Mesenchymal stem cell (in vitro differentiated cells and primary cell): Measurements from ENCODE around the gene TBK1.

Source experiments
- DNase-seq: peaks from one replicate; pipeline ENCODE4 v3.0.0-alpha.2; 2013
- H2AFZ ChIP-seq: one replicate; pipeline ENCODE4 v1.6.1; 2013; ENCODE audit warnings: low read depth, mild to moderate bottlenecking, control low read depth, inconsistent platforms, low read length, moderate library complexity
- H2AK5ac ChIP-seq: 2 replicates; pipeline ENCODE4 v1.6.1; 2013; ENCODE audit warnings: low read length, moderate library complexity, mild to moderate bottlenecking, inconsistent platforms; ENCODE audit not compliant: severe bottlenecking
- H2BK120ac ChIP-seq: one replicate; pipeline ENCODE4 v1.6.1; 2013; ENCODE audit warnings: low read depth, mild to moderate bottlenecking, inconsistent platforms, low read length, moderate library complexity
- H2BK12ac ChIP-seq, 2 experiments: one replicate each; pipeline ENCODE4 v1.6.1; 2013; ENCODE audit warnings: inconsistent platforms in 2 of 2, low read length in 2 of 2, mild to moderate bottlenecking in 2 of 2, moderate library complexity in 2 of 2, control low read depth in 1 of 2
- H2BK15ac ChIP-seq: one replicate; pipeline ENCODE4 v1.6.1; 2013; ENCODE audit warnings: mild to moderate bottlenecking, low read depth, inconsistent platforms; ENCODE audit not compliant: poor library complexity, severe bottlenecking
- H2BK5ac ChIP-seq: 2 replicates; pipeline ENCODE4 v1.6.1; 2013; ENCODE audit warnings: low read depth, mild to moderate bottlenecking, low read length, control low read depth, inconsistent platforms; ENCODE audit not compliant: poor library complexity, severe bottlenecking
- H3K14ac ChIP-seq, 2 experiments: one replicate each; pipeline ENCODE4 v1.6.1; 2013; ENCODE audit warnings: inconsistent platforms in 2 of 2, low read length in 2 of 2, control low read depth in 1 of 2, mild to moderate bottlenecking in 1 of 2, moderate library complexity in 1 of 2
- H3K18ac ChIP-seq, 2 experiments: one replicate each; pipeline ENCODE4 v1.6.1; 2013; ENCODE audit warnings: inconsistent platforms in 2 of 2, low read length in 2 of 2, control low read depth in 1 of 2, low read depth in 1 of 2, mild to moderate bottlenecking in 1 of 2
- H3K23ac ChIP-seq, 2 experiments: one replicate each; pipeline ENCODE4 v1.6.1; 2013; ENCODE audit warnings: inconsistent platforms in 2 of 2, low read length in 2 of 2, mild to moderate bottlenecking in 2 of 2, moderate library complexity in 2 of 2, control low read depth in 1 of 2
- H3K27ac ChIP-seq: 2 replicates; pipeline ENCODE4 v1.5.1; 2013; ENCODE audit warnings: mild to moderate bottlenecking, moderate library complexity, low read length, control low read depth, inconsistent platforms; ENCODE audit not compliant: poor library complexity, severe bottlenecking
- H3K27me3 ChIP-seq, 2 experiments: 2 replicates each; pipeline versions ENCODE4 v1.6.1 to v1.7.0; 2013; ENCODE audit warnings: low read length in 2 of 2, mild to moderate bottlenecking in 2 of 2, moderate library complexity in 2 of 2, control low read depth in 1 of 2, inconsistent platforms in 1 of 2; ENCODE audit not compliant: control insufficient read depth in 1 of 2, insufficient read depth in 1 of 2
- H3K36me3 ChIP-seq, 2 experiments: 2 replicates each; pipeline versions ENCODE4 v1.6.1 to v1.7.0; 2013; ENCODE audit warnings: low read length in 2 of 2, control low read depth in 1 of 2, inconsistent platforms in 1 of 2, low read depth in 1 of 2, mild to moderate bottlenecking in 1 of 2; ENCODE audit not compliant: insufficient read depth in 2 of 2, control insufficient read depth in 1 of 2
- H3K4ac ChIP-seq, 2 experiments: one replicate each; pipeline ENCODE4 v1.6.1; 2013; ENCODE audit warnings: inconsistent platforms in 2 of 2, low read length in 2 of 2, mild to moderate bottlenecking in 2 of 2, moderate library complexity in 2 of 2, control low read depth in 1 of 2, low read depth in 1 of 2
- H3K4me1 ChIP-seq: 2 replicates; pipeline ENCODE4 v1.6.1; 2013; ENCODE audit warnings: low read depth, low read length, control low read depth; ENCODE audit not compliant: control insufficient read depth, insufficient read depth
- H3K4me2 ChIP-seq: 2 replicates; pipeline ENCODE4 v1.6.1; 2013; ENCODE audit warnings: low read length, mild to moderate bottlenecking, inconsistent platforms; ENCODE audit not compliant: poor library complexity, severe bottlenecking
- H3K4me3 ChIP-seq, 2 experiments: 2 replicates each; pipeline versions ENCODE4 v1.5.1 to v1.7.0; 2013; ENCODE audit warnings: low read length in 2 of 2, mild to moderate bottlenecking in 2 of 2, control low read depth in 1 of 2, low read depth in 1 of 2; ENCODE audit not compliant: insufficient read depth in 1 of 2
- H3K79me1 ChIP-seq: replicated peaks from 2 replicates; pipeline ENCODE4 v1.6.1; 2013; ENCODE audit warnings: mild to moderate bottlenecking, control low read depth, low read length, inconsistent platforms; ENCODE audit not compliant: poor library complexity, severe bottlenecking
- H3K9ac ChIP-seq: 2 replicates; pipeline ENCODE4 v1.7.0; 2013; ENCODE audit warnings: mild to moderate bottlenecking, low read length, moderate library complexity
- H3K9me3 ChIP-seq: 2 replicates; pipeline ENCODE4 v1.7.0; 2013; ENCODE audit warnings: mild to moderate bottlenecking, low read length; ENCODE audit not compliant: control insufficient read depth
- H4K8ac ChIP-seq: one replicate; pipeline ENCODE4 v1.6.1; 2013; ENCODE audit warnings: inconsistent platforms, mild to moderate bottlenecking, low read length, moderate library complexity
- H4K91ac ChIP-seq: one replicate; pipeline ENCODE4 v1.6.1; 2013; ENCODE audit warnings: mild to moderate bottlenecking, low read length, inconsistent platforms
- WGBS: methylation state at CpG from one replicate; pipeline ENCODE4 v1.1.7; 2013; ENCODE audit warnings: mixed read lengths; 5-methylcytosine and 5-hydroxymethylcytosine counted together

Gene TBK1

GRCh38 chr12:64510667-64511066 lies 58.7 kb downstream of the TBK1 start:
- Histone ChIP-seq H2AFZ (no peak overlapping the region), H2AK5ac (no peak overlapping the region), H2BK120ac (no peak overlapping the region), H3K4me3 (no peak overlapping the region), H3K4me2 (no peak overlapping the region), H2BK5ac (no peak overlapping the region), H3K14ac (no peak overlapping the region), H3K27ac (no peak overlapping the region), H4K8ac (no peak overlapping the region), H3K9me3 (no peaks in the 10 kb centered on the region), H3K23ac (no peak overlapping the region), H3K79me1 (no peaks in the 10 kb centered on the region), H3K9ac (no peak overlapping the region), H2BK12ac (no peak overlapping the region), H2BK15ac (no peak overlapping the region), H3K36me3 (peaks cover 0 to 3% of the 10 kb centered on the region in 2 experiments), H3K4ac (no peak overlapping the region), H4K91ac (no peak overlapping the region), H3K27me3 (no peaks in the 10 kb centered on the region), H3K18ac (no peak overlapping the region), H3K4me1 (no peaks in the 10 kb centered on the region)
- no peak for DNase-seq
- no CpG with 5 or more reads among the region's 1 CpG for WGBS

- no peak overlapping the region for H3K18ac ChIP-seq
- no peak overlapping the region for H3K14ac ChIP-seq
- no peak overlapping the region for H2BK12ac ChIP-seq
- no peaks in the 10 kb centered on the region for H3K9me3 ChIP-seq
- H3K4ac ChIP-seq, result no peak overlapping the region
- DNase-seq, result no peak
- H3K4me2 ChIP-seq, result no peak overlapping the region
- H3K4me3 ChIP-seq, result no peak overlapping the region
- no peak overlapping the region for H2BK15ac ChIP-seq
- no peak overlapping the region for H2BK5ac ChIP-seq
- no peak overlapping the region for H3K9ac ChIP-seq
- no peak overlapping the region for H3K27ac ChIP-seq
- peaks cover 2% of the 10 kb centered on the region for H3K4me1 ChIP-seq
- H3K27me3 ChIP-seq, result no peaks in the 10 kb centered on the region
- no peaks in the 10 kb centered on the region for H3K79me1 ChIP-seq
- no peak overlapping the region for H4K8ac ChIP-seq
- H3K23ac ChIP-seq, result no peak overlapping the region
- no peak overlapping the region for H2BK120ac ChIP-seq
- H4K91ac ChIP-seq, result no peak overlapping the region
- H3K36me3 ChIP-seq, result no peaks in the 10 kb centered on the region
- WGBS, result 90% methylated on average over 5 of the region's 5 CpGs
- no peak overlapping the region for H2AFZ ChIP-seq
- H2AK5ac ChIP-seq, result no peak overlapping the region
Measured at GRCh38 chr12:64518396-64518795, 66.5 kb downstream of the TBK1 start.

- Histone ChIP-seq H3K36me3 (no peaks in the 10 kb centered on the region), H3K4me3 (peak overlapping the region in 1 of 2 experiments; percentile 23), H2BK5ac (no peak overlapping the region), H2BK120ac (peak overlapping the region; percentile 68), H3K9me3 (no peaks in the 10 kb centered on the region), H3K14ac (no peak overlapping the region), H2BK12ac (peak overlapping the region in 1 of 2 experiments; percentile 9), H3K4me2 (no peak overlapping the region), H3K4ac (no peak overlapping the region), H4K91ac (no peak overlapping the region), H3K23ac (no peak overlapping the region), H3K4me1 (peaks cover 2% of the 10 kb centered on the region), H2AK5ac (no peak overlapping the region), H2AFZ (no peak overlapping the region), H3K79me1 (no peaks in the 10 kb centered on the region), H3K9ac (peak overlapping the region; percentile 82), H2BK15ac (no peak overlapping the region), H4K8ac (peak overlapping the region; percentile 19), H3K18ac (peak overlapping the region in 1 of 2 experiments; percentile 16), H3K27ac (no peak overlapping the region), H3K27me3 (no peaks in the 10 kb centered on the region)
- no peak for DNase-seq
- 91% methylated on average over 2 of the region's 3 CpGs for WGBS
Measured at GRCh38 chr12:64521833-64522232, 69.9 kb downstream of the TBK1 start.

GRCh38 chr12:64522316-64522715 lies 70.4 kb downstream of the TBK1 start:
- Histone ChIP-seq H3K18ac (no peak overlapping the region), H3K36me3 (no peaks in the 10 kb centered on the region), H3K27me3 (no peaks in the 10 kb centered on the region), H4K91ac (no peak overlapping the region), H3K79me1 (no peaks in the 10 kb centered on the region), H3K4me2 (no peak overlapping the region), H3K4ac (no peak overlapping the region), H2AK5ac (no peak overlapping the region), H3K27ac (no peak overlapping the region), H3K14ac (no peak overlapping the region), H3K23ac (no peak overlapping the region), H4K8ac (peak overlapping the region; percentile 82), H2BK120ac (no peak overlapping the region), H2BK15ac (no peak overlapping the region), H2AFZ (peak overlapping the region; percentile 27), H2BK5ac (no peak overlapping the region), H2BK12ac (no peak overlapping the region), H3K9me3 (no peaks in the 10 kb centered on the region), H3K9ac (peak overlapping the region; percentile 82), H3K4me1 (peaks cover 2% of the 10 kb centered on the region), H3K4me3 (peak overlapping the region in 1 of 2 experiments; percentile 23)
- no CpG with 5 or more reads among the region's 5 CpGs for WGBS
- peak; percentile 30 for DNase-seq
